HepG2 (cell line): ENCODE results near the gene NEAT1. TPM values are rescaled to one million over a fixed set of nuclear protein-coding genes. Genes with fewer than 3 reads are reported as not detected.

Experiments
- BORCS8-MEF2B ChIP-seq: sonication (generic); formaldehyde crosslinking; IDR thresholded peaks from 2 replicates; pipeline ENCODE4 v1.8.0; 2022; ENCODE audit warnings: mild to moderate bottlenecking, missing genetic modification reagents
- CBX1 ChIP-seq: IDR thresholded peaks from one replicate; pipeline ENCODE4 v1.6.1; 2016; ENCODE audit warnings: antibody characterized with exemption, low read depth
- CBX2 ChIP-seq, 2 experiments: fragments of 200-600 bp in 1 of 2; sonication (generic); formaldehyde crosslinking in 1 of 2; IDR thresholded peaks; 2 replicates each; pipeline versions ENCODE4 v1.7.0 to v1.8.1; 2018 to 2022; ENCODE audit warnings: low read depth in 2 of 2, low read length in 1 of 2, mild to moderate bottlenecking in 1 of 2, missing genetic modification reagents in 1 of 2
- CEBPG ChIP-seq: IDR thresholded peaks from 2 replicates; pipeline ENCODE4 v1.6.1; 2016
- DNMT1 ChIP-seq: sonication (generic); formaldehyde crosslinking; IDR thresholded peaks from 2 replicates; pipeline ENCODE4 v1.5.1; 2020; ENCODE audit warnings: mild to moderate bottlenecking, missing genetic modification reagents
- FOSL1 ChIP-seq: sonication (generic); formaldehyde crosslinking; IDR thresholded peaks from 2 replicates; pipeline ENCODE4 v1.9.0; 2021; ENCODE audit warnings: missing genetic modification reagents, borderline replicate concordance
- HNRNPK ChIP-seq: fragments of 200-400 bp; formaldehyde crosslinking; IDR thresholded peaks from 2 replicates; pipeline ENCODE4 v1.6.1; 2018; ENCODE audit warnings: low read length, low read depth, moderate library complexity, mild to moderate bottlenecking; ENCODE audit not compliant: poor library complexity, severe bottlenecking
- MIER2 ChIP-seq: IDR thresholded peaks from 2 replicates; pipeline ENCODE4 v1.6.1; 2016; ENCODE audit warnings: missing biosample characterization, missing genetic modification reagents
- NR2F1 ChIP-seq, 2 experiments: fragments of 450-650 bp in 1 of 2; formaldehyde crosslinking in 1 of 2; IDR thresholded peaks; 2 replicates each; pipeline versions ENCODE4 v1.5.0 to v1.6.1; 2016 to 2020; ENCODE audit warnings: mild to moderate bottlenecking in 1 of 2, missing compliant biosample characterization in 1 of 2, missing genetic modification reagents in 1 of 2, moderate library complexity in 1 of 2
- REXO4 ChIP-seq: sonication (generic); formaldehyde crosslinking; IDR thresholded peaks from 2 replicates; pipeline ENCODE4 v1.8.0; 2022; ENCODE audit warnings: missing genetic modification reagents, mild to moderate bottlenecking, borderline replicate concordance
- SMAD9 ChIP-seq: sonication (generic); formaldehyde crosslinking; IDR thresholded peaks from 2 replicates; pipeline ENCODE4 v1.5.1; 2020; ENCODE audit warnings: mild to moderate bottlenecking, missing genetic modification reagents
- SNAPC4 ChIP-seq: sonication (generic); formaldehyde crosslinking; IDR thresholded peaks from 2 replicates; pipeline ENCODE4 v1.4.0; 2020; ENCODE audit warnings: mild to moderate bottlenecking, missing genetic modification reagents
- TFE3 ChIP-seq: IDR thresholded peaks from 2 replicates; pipeline ENCODE4 v1.6.1; 2016
- TIGD3 ChIP-seq: sonication (generic); formaldehyde crosslinking; IDR thresholded peaks from 2 replicates; pipeline ENCODE4 v1.5.1; 2020; ENCODE audit warnings: mild to moderate bottlenecking, missing genetic modification reagents, borderline replicate concordance
- YEATS4 ChIP-seq: sonication (generic); formaldehyde crosslinking; IDR thresholded peaks from 2 replicates; pipeline ENCODE4 v1.4.0; 2020; ENCODE audit warnings: missing genetic modification reagents, borderline replicate concordance
- ZNF136 ChIP-seq: sonication (generic); formaldehyde crosslinking; IDR thresholded peaks from 2 replicates; pipeline ENCODE4 v1.8.1; 2022; ENCODE audit warnings: low read depth, mild to moderate bottlenecking, moderate library complexity, missing genetic modification reagents
- ZNF276 ChIP-seq: sonication (generic); formaldehyde crosslinking; IDR thresholded peaks from 2 replicates; pipeline ENCODE4 v1.4.0; 2020; ENCODE audit warnings: mild to moderate bottlenecking, low read depth, missing genetic modification reagents
- ZNF30 ChIP-seq: sonication (generic); formaldehyde crosslinking; IDR thresholded peaks from 2 replicates; pipeline ENCODE4 v1.5.0; 2020; ENCODE audit warnings: mild to moderate bottlenecking, missing genetic modification reagents
- ZNF484 ChIP-seq: sonication (generic); formaldehyde crosslinking; IDR thresholded peaks from 2 replicates; pipeline ENCODE4 v1.5.1; 2020; ENCODE audit warnings: mild to moderate bottlenecking, low read depth, missing genetic modification reagents, borderline replicate concordance
- ZNF550 ChIP-seq: sonication (generic); formaldehyde crosslinking; IDR thresholded peaks from 2 replicates; pipeline ENCODE4 v1.4.0; 2020; ENCODE audit warnings: mild to moderate bottlenecking, missing genetic modification reagents, borderline replicate concordance
- polyA plus RNA-seq, 8 experiments: library from polyadenylated mRNA; depleted of rRNA in 3 of 8; stranded (reverse) in 7 of 8; unstranded in 1 of 8; fragments of >200 nt; fragmentation: Illumina TruSeq in 4 of 8; extraction: Trizol in 4 of 8; gene quantifications; 2 replicates each; pipeline versions ENCODE4 v1.2.1 to v1.2.3, GENCODE V29; 2011 to 2016; ENCODE audit warnings: low read depth in 4 of 8, missing spikeins in 1 of 8, mixed read lengths in 1 of 8; ENCODE audit not compliant: insufficient read depth in 1 of 8
- total RNA-seq, 5 experiments: library from RNA; depleted of rRNA; stranded (reverse); fragments of >200 nt; fragmentation: Illumina TruSeq; extraction: Trizol; gene quantifications; 2 replicates each; pipeline ENCODE4 v1.2.3, GENCODE V29; 2016; ENCODE audit warnings: low read depth in 1 of 5

Gene NEAT1
- total and polyA plus RNA-seq, 2 of the 13 experiments (the other 11 are each of a cell fraction or from before 2014, with no cell fraction given): 20.5 to 41.2 TPM

- TF ChIP-seq SNAPC4 (CRISPR knock-in tag): no peak
- no peak for TF ChIP-seq ZNF30 (CRISPR knock-in tag)
- TF ChIP-seq ZNF276 (CRISPR knock-in tag): no peak
- TF ChIP-seq TFE3 (CRISPR knock-in tag): no peak
- TF ChIP-seq CEBPG (CRISPR knock-in tag): no peak
- no peak for TF ChIP-seq HNRNPK
- no peak for TF ChIP-seq CBX2 (IDR thresholded peaks at IDR 0.05; ENCODE audit: low read depth, low read length)
- TF ChIP-seq CBX2 (CRISPR knock-in tag; IDR thresholded peaks at IDR 0.05; ENCODE audit: low read depth): no peak
- TF ChIP-seq ZNF550 (CRISPR knock-in tag): no peak
- TF ChIP-seq MIER2 (CRISPR knock-in tag): no peak
- TF ChIP-seq ZNF136 (CRISPR knock-in tag): 0 out of 2 replicates have a peak, but pooled peaks have one; percentile 55
- peak; percentile 49; the same call in 1 of the 2 replicates for TF ChIP-seq REXO4 (CRISPR knock-in tag)
- TF ChIP-seq TIGD3 (CRISPR knock-in tag): no peak
- no peak for TF ChIP-seq ZNF484 (CRISPR knock-in tag)
- TF ChIP-seq DNMT1 (CRISPR knock-in tag): no peak
- TF ChIP-seq YEATS4: no peak
- TF ChIP-seq CBX1: no peak
- no peak for TF ChIP-seq FOSL1 (CRISPR knock-in tag)
- TF ChIP-seq NR2F1 (CRISPR knock-in tag; IDR thresholded peaks at IDR 0.05): no peak
- TF ChIP-seq SMAD9 (CRISPR knock-in tag): no peak
- TF ChIP-seq BORCS8-MEF2B (CRISPR knock-in tag): 0 out of 2 replicates have a peak, but pooled peaks have one; percentile 19
Measured at GRCh38 chr11:65423516-65424204, 1.1 kb downstream of the NEAT1 start (continued).
